Activated naive CD4-positive, alpha-beta T cell (primary cell): Measurements from ENCODE around the gene DUSP21.
"Not testable (repeated sequence)": the region's sequence is repeated elsewhere in the genome, so short reads cannot be mapped to it uniquely, and the experiment has no call there.

Source experiments
- DNase-seq, 4 experiments: peaks; one replicate each; lab custom pipeline; 2025; lab: John Stamatoyannopoulos, UW

The DUSP21 gene

GRCh38 chrX:44876086-44876485 lies 32.3 kb downstream of the DUSP21 start:
- DNase-seq: no peak

DNA sequence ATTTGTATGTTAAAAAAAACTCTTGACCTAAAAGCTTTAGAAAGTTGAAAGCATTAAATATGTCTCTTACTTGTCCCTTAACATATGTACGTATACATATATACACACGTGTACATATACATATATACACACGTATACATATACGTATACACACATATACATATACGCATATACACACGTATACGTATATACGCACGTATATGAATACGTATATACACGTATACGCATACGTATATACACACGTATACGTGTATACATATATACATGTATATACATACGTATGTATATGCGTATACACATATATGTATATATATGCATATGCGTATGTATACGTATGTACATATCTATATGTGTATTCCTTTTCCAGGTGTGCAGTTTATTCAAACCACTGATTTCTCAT lies 32.9 kb downstream of the DUSP21 start:
- DNase-seq: no peak

- no peak for DNase-seq
These were observed 35.0 kb downstream of the DUSP21 start for GRCh38 chrX:44878780-44879179.

DNA sequence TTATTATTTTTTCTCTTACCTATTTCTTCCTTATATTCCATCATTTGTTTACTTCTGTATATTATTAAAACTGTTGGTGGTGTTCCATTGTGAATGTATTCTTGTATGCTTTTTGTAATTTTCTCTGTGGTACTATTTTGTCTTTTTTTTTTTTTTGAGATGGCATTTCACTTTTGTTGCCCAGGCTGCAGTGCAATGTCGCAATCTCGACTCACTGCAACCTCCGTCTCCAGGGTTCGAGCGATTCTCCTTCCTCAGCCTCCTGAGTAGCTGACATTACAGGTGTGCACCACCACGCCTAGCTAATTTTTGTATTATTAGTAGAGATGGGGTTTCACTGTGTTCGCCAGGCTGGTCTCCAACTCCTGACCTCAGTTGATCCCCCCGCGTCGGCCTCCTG lies 37.7 kb downstream of the DUSP21 start:
- no peak for DNase-seq

- DNase-seq: no peak
These were observed 38.8 kb downstream of the DUSP21 start for GRCh38 chrX:44882635-44883034.

DNA sequence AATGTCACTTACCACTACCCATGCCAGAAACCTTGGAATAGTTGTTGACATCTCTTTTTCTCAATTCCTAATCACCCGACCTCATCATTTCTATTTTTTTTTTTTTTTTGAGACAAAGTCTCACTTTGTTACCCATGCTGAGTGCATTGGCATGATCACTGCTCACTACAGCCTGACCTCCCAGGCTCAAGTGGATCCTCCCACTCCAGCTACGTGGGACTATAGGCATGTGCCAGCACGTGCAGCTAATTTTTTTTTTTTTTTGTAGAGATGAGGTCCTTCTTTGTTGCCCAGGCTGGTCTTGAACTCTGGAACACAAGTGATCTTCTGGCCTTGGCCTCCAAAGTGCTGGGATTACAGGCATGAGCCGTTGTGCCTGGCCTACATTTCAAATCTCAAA lies 41.1 kb downstream of the DUSP21 start:
- no peak for DNase-seq

DNA sequence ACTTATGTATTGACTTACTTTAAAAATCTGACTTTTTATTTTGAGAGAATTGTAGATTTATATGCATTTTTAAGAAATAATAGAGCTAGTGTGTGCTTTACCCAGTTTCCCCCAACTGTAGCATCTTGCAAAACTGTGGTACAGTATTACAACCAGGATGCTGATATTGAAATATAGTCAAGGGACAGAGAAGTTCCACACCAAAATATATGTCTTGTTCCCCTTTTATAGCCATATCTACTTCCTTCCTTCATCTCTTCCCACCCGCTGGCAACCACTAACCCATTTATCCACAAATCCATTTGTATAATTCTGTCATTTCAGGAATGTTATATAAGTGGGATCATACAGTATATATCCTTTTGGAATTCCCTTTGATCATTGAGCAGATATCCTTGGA lies 46.0 kb downstream of the DUSP21 start:
- no peak for DNase-seq

DNA sequence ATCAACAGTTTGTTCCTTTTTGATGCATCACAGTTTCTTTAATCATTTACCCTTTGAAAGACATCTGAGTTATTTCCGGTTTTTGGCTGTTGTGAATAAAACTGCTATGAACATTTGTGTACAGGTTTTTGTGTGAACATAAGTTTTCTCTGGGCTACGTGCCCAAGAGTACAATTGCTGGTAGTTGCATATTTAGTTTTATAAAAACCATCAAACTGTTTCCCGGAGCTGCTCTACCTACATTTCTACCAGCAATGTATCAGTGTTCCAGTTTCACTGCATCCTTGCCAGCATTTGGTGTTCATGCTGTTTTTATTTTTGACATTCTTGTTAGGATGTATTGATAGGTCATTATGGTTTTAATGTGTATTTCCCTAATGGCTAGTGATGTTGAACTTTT lies 46.4 kb downstream of the DUSP21 start:
- DNase-seq: no peak

DNA sequence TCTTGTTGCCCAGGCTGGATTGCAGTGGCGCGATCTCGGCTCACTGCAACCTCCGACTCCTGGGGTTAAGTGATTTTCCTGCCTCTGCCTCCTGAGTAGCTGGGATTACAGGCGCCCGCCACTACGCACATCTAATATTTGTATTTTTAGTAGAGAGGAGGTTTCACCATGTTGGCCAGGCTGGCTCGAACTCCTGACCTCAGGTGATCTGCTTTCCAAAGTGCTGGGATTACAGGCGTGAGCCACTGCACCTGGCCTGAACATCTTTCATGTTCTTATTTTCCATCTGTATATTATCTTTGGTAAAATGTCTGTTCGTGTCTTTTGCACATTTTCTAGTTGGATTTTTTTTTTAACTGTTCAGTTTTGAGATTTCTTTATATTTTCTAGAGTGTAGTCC lies 46.9 kb downstream of the DUSP21 start:
- not testable (repeated sequence) for DNase-seq

- no peak for DNase-seq
These were observed 47.8 kb downstream of the DUSP21 start for GRCh38 chrX:44891642-44892041.
